DOHH2 (cell line): ENCODE data around the gene C17orf100.

Experiments
- CTCF ChIP-seq: fragments of 200-600 bp; sonication (generic); IDR thresholded peaks from one replicate; pipeline ENCODE4 v1.5.1; 2014; ENCODE audit warnings: antibody characterized with exemption, mild to moderate bottlenecking, low read depth, low read length; ENCODE audit not compliant: poor library complexity, severe bottlenecking
- EZH2phosphoT487 ChIP-seq: fragments of 200-600 bp; sonication (generic); IDR thresholded peaks from 2 replicates; pipeline ENCODE4 v1.6.1; 2017; ENCODE audit warnings: borderline replicate concordance, mild to moderate bottlenecking, antibody characterized with exemption, low read length, moderate library complexity, mixed read lengths

- TF ChIP-seq CTCF (no peak), EZH2phosphoT487 (no peak)
These were observed 24.5 kb upstream of the C17orf100 start for GRCh38 chr17:6627019-6627418.
